NCI-H226 (cell line): ENCODE results near the gene VIPAS39.
A peak's percentile ranks its signal among the peaks of the same experiment; 100 is the strongest.

Experiments used
- DNase-seq: peaks from one replicate; pipeline ENCODE4 v3.0.0-alpha.2; 2015

VIPAS39 gene

DNA sequence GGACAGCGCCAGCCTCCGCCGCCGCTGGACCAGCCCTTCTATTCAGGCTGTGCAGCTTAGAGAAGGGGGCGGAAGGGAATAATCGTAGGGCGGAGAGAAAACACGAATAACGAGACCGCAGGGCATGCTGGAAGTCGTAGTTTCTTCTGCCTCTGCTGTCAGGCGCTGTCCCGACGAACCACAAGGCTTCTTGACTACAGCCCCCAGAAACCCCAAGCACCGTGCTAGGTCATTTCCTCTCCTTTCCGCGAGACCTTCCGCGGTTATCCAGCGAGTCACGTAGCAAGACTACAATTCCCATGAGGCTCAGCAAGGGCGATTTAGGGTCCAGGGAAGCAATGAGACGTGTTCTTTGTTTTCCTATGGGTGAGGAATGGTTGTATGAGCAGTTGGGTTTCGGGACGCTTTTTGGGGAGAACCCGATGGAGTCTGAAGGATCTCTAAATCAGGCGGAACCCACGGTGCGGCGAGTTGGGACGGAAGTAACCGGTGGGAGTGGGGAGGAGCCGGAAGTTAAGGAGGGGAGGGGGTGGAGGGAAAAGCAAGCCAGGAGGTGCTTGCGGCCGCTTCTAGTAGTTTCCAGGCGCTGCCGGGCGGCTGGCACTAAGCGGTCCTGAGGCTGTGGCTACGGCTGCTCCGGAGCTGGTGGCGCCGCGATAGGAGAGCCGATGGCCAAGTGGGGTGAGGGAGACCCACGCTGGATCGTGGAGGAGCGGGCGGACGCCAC is at the start of gene VIPAS39, which contains the start of gene AHSA1:
TSS of gene VIPAS39 (minus strand) at position 80 of the 727 bp plus-strand sequence. CDS start 3,499 bp downstream, outside the sequence.
TSS of gene AHSA1 (plus strand) at position 572 of the 727 bp plus-strand sequence. CDS start at position 669, 97 bp downstream.
- DNase-seq, result peak; percentile 99

- DNase-seq, result no peak
These were observed 47.6 kb upstream of the VIPAS39 start for GRCh38 chr14:77505031-77505430.

GRCh38 chr14:77503138-77503537 is 45.7 kb upstream of the VIPAS39 start:
- no peak for DNase-seq

DNA sequence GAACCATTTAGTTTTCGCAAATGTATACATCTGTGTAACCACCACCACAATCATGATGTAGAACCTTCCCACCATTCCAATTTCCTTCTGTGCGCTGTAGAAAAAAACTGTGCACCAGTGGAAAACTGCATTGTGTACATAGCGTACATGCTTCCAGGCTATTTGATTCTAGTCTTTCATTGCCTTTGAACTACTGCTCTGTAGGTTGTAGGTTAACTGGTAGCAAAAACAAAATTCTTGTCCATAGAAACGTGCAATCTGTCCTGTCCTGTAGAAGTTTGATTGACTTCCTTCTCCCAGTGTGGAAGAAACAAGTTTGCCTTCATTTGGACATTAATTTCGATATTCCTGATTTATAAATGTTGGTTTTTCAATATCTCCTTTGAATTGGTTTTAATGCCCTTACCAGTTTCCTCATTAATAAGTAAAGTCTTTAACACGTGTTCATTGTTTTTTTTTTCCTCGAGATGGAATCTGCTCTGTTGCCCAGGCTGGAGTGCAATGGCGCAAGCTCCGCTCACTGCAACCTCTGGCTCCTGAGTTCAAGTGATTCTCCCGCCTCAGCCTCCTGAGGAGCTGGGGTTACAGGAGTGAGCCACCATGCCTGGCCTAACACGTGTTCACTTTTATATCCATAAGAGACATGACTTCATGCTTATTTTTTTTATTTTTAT is 44.8 kb upstream of the VIPAS39 start:
- no peak for DNase-seq

DNA sequence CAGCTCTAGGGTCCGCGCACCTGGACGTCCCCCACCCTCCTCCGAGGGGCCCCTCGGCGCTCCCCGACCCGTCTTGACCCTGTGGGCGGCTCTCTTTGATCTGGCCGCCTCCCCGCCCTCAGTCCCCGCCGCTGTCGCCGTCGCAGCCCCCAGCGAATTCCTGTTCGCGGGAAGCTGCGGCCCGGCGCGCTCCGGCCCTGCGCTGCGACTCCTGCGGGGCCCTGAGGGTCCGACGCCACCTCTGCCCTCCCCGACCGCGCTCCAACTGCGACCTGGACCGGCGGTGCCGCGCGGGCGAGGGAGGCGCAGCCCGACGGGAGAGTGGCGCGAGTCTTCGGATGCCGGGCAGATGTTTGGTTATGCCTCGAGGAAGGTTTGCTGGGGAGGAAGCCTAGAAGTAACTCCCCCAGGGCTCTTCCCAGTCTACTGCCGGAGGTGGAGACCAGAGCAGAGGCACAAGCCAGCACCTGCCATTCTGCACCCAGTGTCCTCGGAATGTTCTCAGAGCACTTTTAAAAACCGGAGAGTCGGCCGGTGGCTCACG is 41.7 kb upstream of the VIPAS39 start:
- no peak for DNase-seq

DNA sequence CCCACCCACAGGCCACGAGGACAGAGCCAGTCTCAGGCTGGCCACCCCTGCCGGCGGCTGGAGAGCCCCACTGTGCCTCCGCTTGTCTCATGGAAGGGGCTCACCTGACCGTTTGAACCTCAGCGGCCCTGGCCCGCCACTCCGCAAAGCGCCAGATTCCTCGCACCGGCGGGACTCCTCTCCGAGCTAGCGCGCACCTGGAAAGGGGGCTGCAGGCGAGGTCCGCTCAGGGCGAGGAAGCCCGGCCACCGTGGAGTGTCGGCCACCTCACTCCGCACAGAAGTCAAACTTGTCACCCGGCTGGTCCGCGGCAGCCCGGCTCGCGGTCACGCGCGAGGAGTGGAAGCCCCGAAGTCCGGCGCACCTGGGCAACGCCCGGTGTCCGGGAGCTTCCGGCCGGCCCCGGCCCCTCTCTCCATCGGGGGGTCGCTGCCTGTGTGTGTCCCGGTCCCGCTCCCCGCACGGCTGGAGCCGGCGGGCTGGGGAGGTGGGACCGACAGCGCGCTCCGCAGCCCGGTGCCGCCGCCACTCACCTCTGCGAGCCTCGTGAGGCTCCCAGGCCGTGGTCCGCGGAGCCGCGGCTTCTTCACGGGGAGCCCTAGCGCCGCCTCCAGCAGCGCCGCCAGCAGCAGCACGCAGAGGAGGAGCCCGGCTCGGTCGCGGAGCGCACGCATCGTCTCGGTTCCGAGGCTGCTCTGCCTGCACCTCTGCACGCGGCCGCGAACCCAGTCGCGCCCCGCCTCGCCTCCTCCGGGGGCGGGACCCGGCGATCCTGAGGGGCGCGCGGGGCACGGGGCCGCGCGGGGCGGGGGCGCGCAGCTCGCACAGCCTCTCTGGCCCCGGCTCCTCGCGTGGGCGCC is 40.9 kb upstream of the VIPAS39 start, which contains the start of gene ISM2:
TSS of gene ISM2 (minus strand) at position 697 of the 860 bp plus-strand sequence. CDS start at position 674, 23 bp downstream.
- DNase-seq, result peak; percentile 45

DNA sequence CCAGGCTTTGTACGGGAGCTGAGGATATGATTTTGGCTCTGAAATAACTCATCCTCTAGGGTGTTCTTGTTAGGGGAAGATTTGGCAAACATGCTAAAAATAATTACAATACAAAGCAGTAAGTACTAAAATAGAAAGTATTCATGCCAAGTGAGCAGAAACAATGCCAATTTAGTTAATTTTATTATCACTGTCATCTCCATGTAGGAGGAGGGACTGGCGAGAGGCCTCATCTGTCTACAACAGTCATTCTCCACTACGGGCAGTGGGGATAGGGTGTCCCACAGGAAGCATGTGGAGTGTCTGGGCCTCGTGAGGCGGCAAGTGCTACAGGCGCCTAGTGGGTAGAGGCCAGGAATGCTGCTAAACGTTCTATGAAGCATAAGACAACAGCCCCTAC is 37.9 kb upstream of the VIPAS39 start:
- DNase-seq, result no peak

DNA sequence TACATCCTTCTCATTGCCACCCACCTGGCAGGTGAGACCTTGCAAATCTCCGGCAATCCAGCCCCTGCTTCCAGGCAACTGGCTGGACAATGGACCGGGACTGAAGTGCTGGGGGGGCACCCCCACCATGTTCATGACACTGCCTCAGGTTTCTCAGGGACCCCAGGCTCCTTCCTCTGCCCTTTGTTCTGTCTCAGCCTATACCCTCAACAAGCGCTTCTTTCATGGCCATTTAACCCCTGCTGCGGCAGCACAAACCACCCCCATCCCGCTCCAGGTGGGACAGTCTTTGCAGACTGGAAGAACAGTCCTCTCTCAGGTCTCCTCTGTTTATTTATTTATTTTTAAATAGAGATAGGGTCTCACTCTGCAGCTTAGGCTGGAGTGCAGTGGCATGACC is 33.7 kb upstream of the VIPAS39 start:
- no peak for DNase-seq

DNA sequence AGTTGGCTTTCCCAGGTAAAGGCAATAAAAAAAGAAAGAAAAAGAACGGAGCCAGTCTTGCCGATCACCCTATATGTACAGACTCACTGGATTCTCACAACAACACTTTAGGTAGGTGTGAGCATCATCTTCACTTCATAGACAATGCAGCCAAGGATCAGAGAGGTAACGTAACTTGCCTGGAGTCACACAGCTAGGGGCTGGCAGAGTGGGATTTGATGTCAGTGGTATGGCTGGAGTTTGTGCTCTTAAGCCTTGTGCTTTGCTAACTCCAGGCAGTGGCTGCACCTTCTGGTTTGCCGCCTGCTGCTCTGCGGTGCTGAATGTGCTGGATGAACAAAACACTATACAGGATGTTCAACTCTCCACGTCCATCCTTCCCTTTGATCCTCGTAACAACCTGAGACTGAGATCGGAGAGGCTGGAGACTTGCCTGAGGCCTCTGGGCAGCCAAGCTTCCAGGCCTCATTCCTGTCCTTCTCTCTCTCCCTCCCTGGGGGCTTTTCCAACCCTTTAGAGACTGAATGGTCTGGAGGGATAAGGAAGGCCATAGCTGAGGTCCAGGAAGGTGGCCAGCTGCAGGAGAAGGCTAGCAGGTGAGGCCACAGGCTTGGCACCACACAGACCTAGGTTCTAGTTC is 33.1 kb upstream of the VIPAS39 start:
- DNase-seq, result no peak

DNA sequence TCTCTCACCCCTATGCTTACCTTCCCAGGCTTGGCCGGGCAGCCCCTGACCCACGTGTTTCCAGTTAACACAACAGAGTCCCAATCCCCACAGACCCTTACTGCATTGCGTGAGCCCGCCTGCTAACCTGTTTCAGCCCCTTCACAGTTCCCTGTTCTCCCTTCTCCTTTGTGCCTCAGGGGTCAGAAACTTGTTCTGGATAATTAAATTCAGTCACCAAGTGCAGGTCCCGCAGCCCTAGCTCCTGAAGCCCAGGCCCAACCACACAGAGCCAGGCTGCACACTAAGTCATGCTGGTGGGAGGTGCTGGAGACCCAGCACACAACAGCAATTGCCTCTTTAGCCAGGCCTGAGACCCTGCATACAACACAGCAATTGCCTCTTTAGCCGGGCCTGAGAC is 31.6 kb upstream of the VIPAS39 start:
- DNase-seq, result no peak

- DNase-seq, result no peak
These were observed 31.2 kb upstream of the VIPAS39 start for GRCh38 chr14:77488558-77488957.

- DNase-seq, result peak; percentile 64
These were observed 28.7 kb upstream of the VIPAS39 start for GRCh38 chr14:77485901-77486678.

DNA sequence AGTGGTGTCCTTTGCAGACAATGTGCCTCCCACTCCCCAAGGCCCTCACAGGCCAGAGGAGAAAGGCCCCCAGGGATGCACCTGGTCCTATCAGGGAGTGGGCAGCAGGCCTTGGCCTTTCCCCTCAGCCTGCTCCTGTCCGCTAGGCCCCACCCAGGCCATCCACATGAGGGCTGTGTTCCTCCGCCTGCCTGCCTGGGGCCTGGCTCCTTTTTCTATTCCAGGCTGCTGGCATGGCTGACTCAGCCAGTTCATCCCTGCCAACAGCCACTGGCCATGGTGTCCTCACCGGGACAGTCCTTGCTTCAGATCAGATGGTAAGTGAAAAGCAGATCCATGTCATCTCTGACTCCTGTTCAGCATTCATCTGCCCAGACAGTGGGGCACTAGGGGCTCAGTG is 27.9 kb upstream of the VIPAS39 start:
- no peak for DNase-seq

GRCh38 chr14:77482422-77482821 is 25.0 kb upstream of the VIPAS39 start:
- no peak for DNase-seq

DNA sequence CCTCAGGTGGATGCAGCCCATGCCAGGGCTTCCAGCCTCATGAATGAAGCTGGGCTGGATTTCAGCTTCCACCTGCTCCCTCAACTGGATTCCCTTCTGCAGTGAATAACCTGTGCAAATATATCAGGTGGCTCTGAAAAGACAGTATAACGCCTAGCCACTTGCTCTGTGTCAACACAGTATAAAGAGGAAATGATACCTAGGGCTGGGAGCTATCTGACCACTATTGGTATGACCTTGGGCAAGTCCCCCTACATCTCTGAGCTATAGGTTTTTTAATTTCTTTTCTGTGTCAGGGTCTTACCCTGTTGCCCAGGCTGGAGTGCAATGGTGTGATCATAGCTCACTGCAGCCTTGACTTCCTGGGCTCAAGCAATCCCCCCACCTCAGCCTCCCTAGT is 21.4 kb upstream of the VIPAS39 start:
- no peak for DNase-seq

DNA sequence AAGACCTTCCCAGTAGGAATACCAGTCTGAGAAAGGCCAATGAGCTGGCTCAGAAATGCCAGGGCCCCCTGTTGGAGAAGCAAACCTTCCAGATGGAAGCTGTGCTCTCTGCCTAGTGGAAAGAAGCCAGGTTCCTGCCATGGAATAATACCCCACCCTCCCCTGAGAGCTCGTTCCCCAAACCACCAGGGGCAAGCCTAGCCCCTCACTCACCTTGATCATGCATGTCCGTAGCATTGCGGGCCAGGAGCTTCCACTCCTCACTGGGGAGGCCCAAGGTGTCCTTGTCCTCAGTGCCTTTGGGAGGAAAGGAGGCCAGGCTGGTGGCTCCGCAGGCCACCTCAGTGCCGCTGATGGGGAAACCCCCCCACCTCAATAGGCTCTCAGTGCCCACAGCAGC is 20.6 kb upstream of the VIPAS39 start:
- no peak for DNase-seq

DNA sequence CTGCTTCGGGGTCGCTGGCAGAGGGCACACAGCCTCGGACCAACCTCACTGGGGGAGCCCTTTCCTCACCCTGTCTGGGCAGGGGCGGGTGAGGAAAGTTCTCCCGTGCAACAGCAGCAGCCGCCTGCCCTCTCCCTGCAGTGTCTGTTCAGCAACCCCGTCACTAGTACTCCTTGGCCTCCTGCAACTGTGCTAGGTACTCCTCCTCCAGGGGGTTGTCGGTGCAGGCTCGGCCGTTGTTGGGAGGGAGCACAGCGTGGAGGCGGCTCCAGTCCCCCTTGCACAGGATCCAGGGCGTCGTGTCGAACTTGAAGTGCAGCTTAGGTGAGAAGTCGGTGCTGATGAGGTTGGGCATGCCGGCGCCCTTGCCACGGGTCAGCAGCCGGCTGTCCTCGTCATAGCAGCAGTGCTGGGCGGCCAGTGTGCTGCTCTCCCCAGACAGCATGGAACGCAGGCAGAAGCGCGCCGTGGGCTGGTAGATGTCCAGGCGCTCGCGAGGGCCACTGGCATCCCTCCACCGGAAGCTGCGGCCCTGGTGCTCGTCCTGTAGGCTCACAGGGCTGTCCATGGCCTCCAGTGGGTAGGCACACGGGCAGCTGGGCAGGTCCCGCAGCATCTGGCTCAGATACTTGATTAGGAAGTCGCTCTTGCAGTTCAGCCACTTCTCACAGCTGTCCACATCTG is 18.2 kb upstream of the VIPAS39 start:
- no peak for DNase-seq

DNA sequence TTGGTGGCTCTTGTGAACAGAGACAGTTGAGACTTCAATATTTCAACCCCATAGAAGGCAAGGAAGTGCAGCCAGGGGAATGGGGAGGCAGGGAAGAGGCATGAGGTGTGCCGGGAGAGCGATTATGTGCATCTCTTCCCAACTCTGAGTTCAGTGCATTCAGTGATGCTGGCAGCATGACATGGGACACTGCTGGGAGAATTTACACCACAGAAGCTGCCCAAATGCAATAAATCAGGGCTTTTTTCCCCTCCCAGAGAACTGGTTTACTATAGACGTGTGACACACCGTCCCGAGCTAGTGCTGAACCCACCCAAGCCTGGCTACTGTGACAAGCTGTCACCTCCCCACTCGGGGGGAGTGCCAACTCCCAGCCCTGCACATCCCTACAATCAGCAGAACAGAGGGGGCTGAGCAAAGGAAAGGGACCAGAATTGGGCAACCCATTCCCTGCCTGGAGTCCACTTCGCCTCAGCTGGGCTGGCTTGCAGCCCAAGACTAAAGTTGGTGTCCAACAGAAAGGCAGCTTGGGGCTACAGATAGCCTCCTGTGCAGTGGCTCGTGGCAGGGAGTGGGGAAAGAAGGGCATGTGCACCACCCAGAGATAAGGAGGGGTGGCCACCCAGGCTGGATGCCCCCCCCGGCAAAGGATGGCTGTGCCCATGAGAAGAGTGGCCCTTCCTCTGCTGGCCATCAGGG is 17.2 kb upstream of the VIPAS39 start:
- no peak for DNase-seq

DNA sequence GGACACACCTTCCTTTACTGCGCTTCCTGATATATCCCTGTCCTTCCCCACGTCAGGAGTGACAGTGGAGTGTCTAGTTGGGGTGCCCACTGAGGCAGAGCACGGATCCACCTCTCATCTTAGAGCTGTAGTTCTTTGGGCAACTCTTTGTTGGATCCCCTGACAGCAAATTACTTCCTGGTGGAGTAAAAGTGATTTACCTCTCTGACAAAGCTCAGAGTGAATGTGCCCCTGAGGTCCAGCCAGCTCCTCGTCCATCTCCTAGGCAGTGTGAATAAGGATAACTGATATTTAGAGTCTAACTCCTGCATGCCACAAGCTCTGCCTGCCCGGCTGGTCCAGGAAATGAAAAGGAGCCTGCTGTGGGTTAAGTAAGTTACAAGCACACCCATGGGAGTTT is 16.5 kb upstream of the VIPAS39 start:
- no peak for DNase-seq

GRCh38 chr14:77470224-77470870 is 12.9 kb upstream of the VIPAS39 start:
- DNase-seq, result no peak
